Measurements from ENCODE around the gene C16orf96.

C16orf96 gene

DNA sequence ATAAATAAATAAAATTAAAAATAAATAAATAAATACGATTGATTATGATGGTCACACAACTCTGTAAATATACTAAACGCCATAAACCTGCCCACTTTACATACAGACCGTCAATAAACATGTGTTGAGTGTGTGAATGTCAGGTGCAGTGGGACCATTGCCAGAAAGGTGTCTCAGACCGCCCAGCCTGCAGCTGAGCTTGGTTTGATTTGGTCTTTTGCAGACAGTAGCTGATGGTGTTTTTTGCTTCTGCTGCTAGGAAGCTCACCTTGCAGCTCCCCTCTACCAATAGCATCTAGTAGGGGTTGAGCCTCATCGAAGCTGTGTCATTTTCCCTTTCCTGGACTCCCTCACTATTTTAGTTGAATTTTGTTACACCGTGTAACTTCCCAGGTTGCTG lies 35.1 kb downstream of the C16orf96 start:
- H3K79me2 ChIP-seq (ENCODE audit: insufficient read depth, low read length), result no peaks in the 10 kb centered on the region
- no peaks in the 10 kb centered on the region for H3K36me3 ChIP-seq (ENCODE audit: low read length)
- no peaks in the 10 kb centered on the region for H3K9me3 ChIP-seq (ENCODE audit: insufficient read depth, low read length)

DNA sequence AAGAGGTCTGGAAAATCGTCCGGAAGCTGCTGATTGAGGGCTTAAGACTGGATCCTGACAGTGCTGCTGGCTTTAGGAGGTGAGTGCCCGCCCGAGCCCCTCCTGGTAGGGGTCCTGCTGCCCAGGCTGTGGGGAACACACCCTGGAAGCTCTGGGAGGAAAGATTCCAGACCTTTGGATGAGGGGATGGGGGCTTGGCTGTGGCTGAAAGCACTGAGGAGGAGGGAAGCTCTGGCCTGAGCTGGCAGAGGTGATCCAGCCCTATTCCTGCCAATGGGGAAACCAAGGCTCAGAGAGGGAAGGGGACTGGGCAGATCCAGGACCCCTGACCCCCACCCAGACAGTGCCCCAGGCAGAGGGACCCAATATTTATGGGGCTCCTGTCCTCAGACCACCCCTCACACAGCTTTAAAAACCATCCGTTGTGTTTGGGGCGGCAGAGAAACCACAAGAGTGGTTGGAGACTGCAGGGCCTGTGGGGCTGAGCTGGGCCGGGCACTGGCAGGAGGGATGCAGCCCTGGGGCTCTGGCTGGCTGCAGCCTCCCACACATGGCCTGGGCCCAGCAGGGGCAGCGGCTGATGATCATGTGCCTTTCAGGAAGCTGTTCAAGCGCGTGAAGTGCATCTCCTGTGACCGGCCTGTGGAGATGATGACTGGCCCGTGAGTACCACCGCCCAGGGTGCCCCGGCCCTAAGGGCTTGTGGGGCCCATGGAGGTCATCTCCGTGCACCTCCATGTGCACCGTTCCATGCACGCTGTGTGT lies 35.7 kb downstream of the C16orf96 start:
- Histone ChIP-seq H3K36me3 (ENCODE audit: low read length) (no peaks in the 10 kb centered on the region), H3K4me2 (ENCODE audit: low read depth, low read length, poor library complexity, severe bottlenecking) (no peak overlapping the region), H3K27me3 (ENCODE audit: low read length) (no peaks in the 10 kb centered on the region), H3K9ac (ENCODE audit: low read length) (no peak overlapping the region), H3K27ac (ENCODE audit: low read depth, low read length) (no peak overlapping the region), H3K79me2 (ENCODE audit: insufficient read depth, low read length) (no peaks in the 10 kb centered on the region), H3K9me2 (replicated peaks; ENCODE audit: insufficient read depth, low read length) (no peaks in the 10 kb centered on the region), H4K20me1 (ENCODE audit: low read depth, low read length) (no peaks in the 10 kb centered on the region), H3F3A (ENCODE audit: insufficient read depth) (no peaks in the 10 kb centered on the region), H2AFZ (ENCODE audit: low read depth, low read length, severe bottlenecking) (no peak overlapping the region), H3K9me3 (ENCODE audit: insufficient read depth, low read length) (no peaks in the 10 kb centered on the region), H3K4me3 (ENCODE audit: insufficient read depth, low read length, poor library complexity, severe bottlenecking) (no peak overlapping the region)
- TF ChIP-seq, protein P1, sequence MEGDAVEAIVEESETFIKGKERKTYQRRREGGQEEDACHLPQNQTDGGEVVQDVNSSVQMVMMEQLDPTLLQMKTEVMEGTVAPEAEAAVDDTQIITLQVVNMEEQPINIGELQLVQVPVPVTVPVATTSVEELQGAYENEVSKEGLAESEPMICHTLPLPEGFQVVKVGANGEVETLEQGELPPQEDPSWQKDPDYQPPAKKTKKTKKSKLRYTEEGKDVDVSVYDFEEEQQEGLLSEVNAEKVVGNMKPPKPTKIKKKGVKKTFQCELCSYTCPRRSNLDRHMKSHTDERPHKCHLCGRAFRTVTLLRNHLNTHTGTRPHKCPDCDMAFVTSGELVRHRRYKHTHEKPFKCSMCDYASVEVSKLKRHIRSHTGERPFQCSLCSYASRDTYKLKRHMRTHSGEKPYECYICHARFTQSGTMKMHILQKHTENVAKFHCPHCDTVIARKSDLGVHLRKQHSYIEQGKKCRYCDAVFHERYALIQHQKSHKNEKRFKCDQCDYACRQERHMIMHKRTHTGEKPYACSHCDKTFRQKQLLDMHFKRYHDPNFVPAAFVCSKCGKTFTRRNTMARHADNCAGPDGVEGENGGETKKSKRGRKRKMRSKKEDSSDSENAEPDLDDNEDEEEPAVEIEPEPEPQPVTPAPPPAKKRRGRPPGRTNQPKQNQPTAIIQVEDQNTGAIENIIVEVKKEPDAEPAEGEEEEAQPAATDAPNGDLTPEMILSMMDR (IDR thresholded peaks at IDR 0.05; ENCODE audit: insufficient read depth, low read length, poor library complexity, severe bottlenecking), result no peak
- no peak for TF ChIP-seq EZH2phosphoT487 (conservative IDR thresholded peaks at IDR 0.05; ENCODE audit: low read length)

More for the DNA sequence above, 35.1 kb downstream of the C16orf96 start:
- Histone ChIP-seq H3K4me2 (ENCODE audit: low read depth, low read length, poor library complexity, severe bottlenecking) (no peak overlapping the region), H3K27ac (ENCODE audit: low read depth, low read length) (no peak overlapping the region), H3K9me2 (replicated peaks; ENCODE audit: insufficient read depth, low read length) (no peaks in the 10 kb centered on the region), H3K9ac (ENCODE audit: low read length) (no peak overlapping the region), H2AFZ (ENCODE audit: low read depth, low read length, severe bottlenecking) (no peak overlapping the region), H3K4me3 (ENCODE audit: insufficient read depth, low read length, poor library complexity, severe bottlenecking) (no peak overlapping the region), H3F3A (ENCODE audit: insufficient read depth) (no peaks in the 10 kb centered on the region), H3K27me3 (ENCODE audit: low read length) (no peaks in the 10 kb centered on the region), H4K20me1 (ENCODE audit: low read depth, low read length) (no peaks in the 10 kb centered on the region)
- TF ChIP-seq EZH2phosphoT487 (conservative IDR thresholded peaks at IDR 0.05; ENCODE audit: low read length), result no peak
- TF ChIP-seq, protein P1 (IDR thresholded peaks at IDR 0.05; ENCODE audit: insufficient read depth, low read length, poor library complexity, severe bottlenecking), result no peak

DNA sequence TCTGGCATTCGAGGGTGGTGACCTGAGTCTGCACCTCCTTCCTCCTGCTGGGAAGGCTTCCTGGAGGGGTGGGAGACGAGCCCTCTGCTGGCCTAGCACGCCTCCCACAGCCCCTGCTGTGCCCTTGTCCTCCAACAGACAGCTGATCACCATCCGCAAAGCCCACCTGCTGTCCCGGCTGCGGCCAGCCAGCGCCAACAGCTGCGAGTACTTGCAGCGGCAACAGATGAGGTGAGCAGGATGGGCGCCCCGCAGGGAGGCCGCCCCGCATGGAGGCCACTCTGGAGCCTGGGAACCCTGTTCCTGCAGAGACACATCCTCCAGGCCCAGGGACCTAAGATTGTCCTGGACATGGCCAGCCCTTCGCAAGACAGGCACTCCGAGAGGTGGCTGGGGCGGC lies 36.9 kb downstream of the C16orf96 start:
- no peak for TF ChIP-seq EZH2phosphoT487 (conservative IDR thresholded peaks at IDR 0.05; ENCODE audit: low read length)
- TF ChIP-seq, protein P1 (IDR thresholded peaks at IDR 0.05; ENCODE audit: insufficient read depth, low read length, poor library complexity, severe bottlenecking), result no peak

More for the DNA sequence above, 36.9 kb downstream of the C16orf96 start:
- no peaks in the 10 kb centered on the region for H3K79me2 ChIP-seq (ENCODE audit: insufficient read depth, low read length)
- H3K9me3 ChIP-seq (ENCODE audit: insufficient read depth, low read length), result no peaks in the 10 kb centered on the region
- H3K9ac ChIP-seq (ENCODE audit: low read length), result no peak overlapping the region
- H3K4me2 ChIP-seq (ENCODE audit: low read depth, low read length, poor library complexity, severe bottlenecking), result no peak overlapping the region
- no peaks in the 10 kb centered on the region for H3K9me2 ChIP-seq (replicated peaks; ENCODE audit: insufficient read depth, low read length)
- no peak overlapping the region for H2AFZ ChIP-seq (ENCODE audit: low read depth, low read length, severe bottlenecking)
- no peaks in the 10 kb centered on the region for H4K20me1 ChIP-seq (ENCODE audit: low read depth, low read length)
- no peak overlapping the region for H3K27ac ChIP-seq (ENCODE audit: low read depth, low read length)
- H3F3A ChIP-seq (ENCODE audit: insufficient read depth), result no peaks in the 10 kb centered on the region
- no peaks in the 10 kb centered on the region for H3K27me3 ChIP-seq (ENCODE audit: low read length)
- H3K36me3 ChIP-seq (ENCODE audit: low read length), result no peaks in the 10 kb centered on the region
- no peak overlapping the region for H3K4me3 ChIP-seq (ENCODE audit: insufficient read depth, low read length, poor library complexity, severe bottlenecking)

All from SU-DHL-6 (cell line).